Measurements from ENCODE around the gene KCNAB2.

Gene KCNAB2

GRCh38 chr1:6045561-6045960, at the start of gene KCNAB2:
KCNAB2 (plus strand) TSS chr1:6045888; CDS start chr1:6051537, 5,649 bp downstream.
- FAIRE-seq: no peak

GRCh38 chr1:5996641-5997270, 48.9 kb upstream of the KCNAB2 start:
- no peak for FAIRE-seq

GRCh38 chr1:5997316-5997715, 48.4 kb upstream of the KCNAB2 start:
- no peak for FAIRE-seq

- FAIRE-seq: no peak
Observed at GRCh38 chr1:5998051-5998905, 47.4 kb upstream of the KCNAB2 start.

- no peak for FAIRE-seq
Observed at GRCh38 chr1:5998906-5999301, 46.8 kb upstream of the KCNAB2 start.

- no peak for FAIRE-seq
Observed at GRCh38 chr1:5999711-6000443, 45.8 kb upstream of the KCNAB2 start.

- no peak for FAIRE-seq
Observed at GRCh38 chr1:6000444-6001288, 45.0 kb upstream of the KCNAB2 start.

- FAIRE-seq: no peak
Observed at GRCh38 chr1:6001992-6002576, 43.6 kb upstream of the KCNAB2 start.

- FAIRE-seq: no peak
Observed at GRCh38 chr1:6002714-6003501, 42.8 kb upstream of the KCNAB2 start.

GRCh38 chr1:6003568-6004411, 41.9 kb upstream of the KCNAB2 start:
- no peak for FAIRE-seq

- FAIRE-seq: no peak
Observed at GRCh38 chr1:6004412-6005123, 41.1 kb upstream of the KCNAB2 start.

GRCh38 chr1:6005276-6005917, 40.3 kb upstream of the KCNAB2 start:
- FAIRE-seq: no peak

- no peak for FAIRE-seq
Observed at GRCh38 chr1:6006882-6007281, 38.8 kb upstream of the KCNAB2 start.

- FAIRE-seq: no peak
Observed at GRCh38 chr1:6007318-6008083, 38.2 kb upstream of the KCNAB2 start.

GRCh38 chr1:6008084-6008415, 37.6 kb upstream of the KCNAB2 start:
- FAIRE-seq: no peak

GRCh38 chr1:6008696-6009095, 37.0 kb upstream of the KCNAB2 start:
- no peak for FAIRE-seq

GRCh38 chr1:6009120-6010040, 36.3 kb upstream of the KCNAB2 start:
- no peak for FAIRE-seq

All from islet of Langerhans (tissue), 1 donor.